Measurements from ENCODE around the gene PPP4C.

Gene PPP4C

GRCh38 chr16:30084096-30084815 lies 8.5 kb downstream of the PPP4C start:
- WGBS = 89% methylated on average over 18 of the region's 18 CpGs
- H3K9ac ChIP-seq (ENCODE audit: low read depth, low read length) = no peak overlapping the region
- no peak overlapping the region for H3K4me3 ChIP-seq (ENCODE audit: low read length)
- H3K27ac ChIP-seq (ENCODE audit: low read depth, low read length) = no peak overlapping the region
- H3K4me1 ChIP-seq (ENCODE audit: insufficient read depth, low read length) = no peaks in the 10 kb centered on the region
- H3K36me3 ChIP-seq (ENCODE audit: insufficient read depth, low read length) = peaks cover 66% of the 10 kb centered on the region
- no peaks in the 10 kb centered on the region for H3K27me3 ChIP-seq (ENCODE audit: insufficient read depth, low read length)
- no peaks in the 10 kb centered on the region for H3K9me3 ChIP-seq (ENCODE audit: insufficient read depth, low read depth, low read length)

DNA sequence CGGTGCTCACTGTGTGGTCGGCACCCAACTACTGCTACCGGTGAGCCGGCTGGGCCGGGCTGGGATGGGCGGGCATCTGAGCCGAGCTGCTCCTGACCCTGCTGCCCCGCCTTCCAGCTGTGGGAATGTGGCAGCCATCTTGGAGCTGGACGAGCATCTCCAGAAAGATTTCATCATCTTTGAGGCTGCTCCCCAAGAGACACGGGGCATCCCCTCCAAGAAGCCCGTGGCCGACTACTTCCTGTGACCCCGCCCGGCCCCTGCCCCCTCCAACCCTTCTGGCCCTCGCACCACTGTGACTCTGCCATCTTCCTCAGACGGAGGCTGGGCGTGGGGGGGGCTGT lies 9.0 kb downstream of the PPP4C start:
- 94% methylated on average over 17 of the region's 17 CpGs for WGBS
- peaks cover 60% of the 10 kb centered on the region for H3K36me3 ChIP-seq (ENCODE audit: insufficient read depth, low read length)
- no peak overlapping the region for H3K27ac ChIP-seq (ENCODE audit: low read depth, low read length)

DNA sequence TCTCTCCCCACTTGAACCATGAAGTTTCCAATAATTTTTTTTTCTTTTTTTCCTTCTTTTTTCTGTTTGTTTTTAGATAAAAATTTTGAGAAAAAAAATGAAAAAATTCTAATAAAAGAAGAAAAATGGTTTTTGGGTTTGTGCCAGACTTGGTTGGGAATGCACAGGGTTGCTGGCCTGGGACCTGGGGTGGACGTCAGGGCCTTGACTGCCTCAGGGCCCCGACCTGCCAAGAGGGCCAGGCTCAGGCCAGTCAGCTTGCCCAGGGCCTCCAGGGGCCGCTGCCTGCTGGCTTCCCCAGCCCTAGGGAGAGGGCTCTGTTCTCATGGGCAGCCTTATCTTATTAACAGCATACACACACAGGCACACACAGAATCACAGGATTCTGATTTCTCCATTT lies 9.5 kb downstream of the PPP4C start:
- no peaks in the 10 kb centered on the region for H3K9me3 ChIP-seq (ENCODE audit: insufficient read depth, low read depth, low read length)
- H3K4me3 ChIP-seq (ENCODE audit: low read length) = no peak overlapping the region
- no peaks in the 10 kb centered on the region for H3K4me1 ChIP-seq (ENCODE audit: insufficient read depth, low read length)
- H3K9ac ChIP-seq (ENCODE audit: low read depth, low read length) = no peak overlapping the region
- WGBS = 87% methylated on average over 3 of the region's 3 CpGs
- H3K27ac ChIP-seq (ENCODE audit: low read depth, low read length) = no peak overlapping the region
- peaks cover 56% of the 10 kb centered on the region for H3K36me3 ChIP-seq (ENCODE audit: insufficient read depth, low read length)
- H3K27me3 ChIP-seq (ENCODE audit: insufficient read depth, low read length) = no peaks in the 10 kb centered on the region

More for the DNA sequence above, 9.0 kb downstream of the PPP4C start:
- H3K4me1 ChIP-seq (ENCODE audit: insufficient read depth, low read length) = no peaks in the 10 kb centered on the region
- H3K27me3 ChIP-seq (ENCODE audit: insufficient read depth, low read length) = no peaks in the 10 kb centered on the region
- H3K9me3 ChIP-seq (ENCODE audit: insufficient read depth, low read depth, low read length) = no peaks in the 10 kb centered on the region
- H3K4me3 ChIP-seq (ENCODE audit: low read length) = no peak overlapping the region
- no peak overlapping the region for H3K9ac ChIP-seq (ENCODE audit: low read depth, low read length)

DNA sequence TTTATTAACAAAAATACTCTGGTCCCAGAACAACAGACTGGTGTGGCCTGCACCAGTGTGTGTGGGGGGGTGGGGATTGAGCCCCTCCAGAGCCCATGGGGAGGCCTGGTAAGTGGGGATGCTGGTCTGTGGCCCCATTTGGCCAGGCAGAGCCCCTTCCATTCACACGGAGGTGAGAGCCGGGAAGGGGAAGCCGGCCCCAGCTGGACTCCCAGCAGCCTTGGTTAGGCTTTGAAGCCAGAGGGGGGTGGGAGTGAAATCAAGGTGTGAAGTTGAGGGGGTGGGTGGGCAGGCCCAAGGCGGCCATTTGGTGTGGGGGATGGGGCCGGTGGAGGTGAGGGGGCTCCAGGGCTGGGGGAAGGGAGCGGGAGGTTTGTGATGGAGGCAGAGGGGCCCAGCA lies 10.0 kb downstream of the PPP4C start:
- no peaks in the 10 kb centered on the region for H3K4me1 ChIP-seq (ENCODE audit: insufficient read depth, low read length)
- peak overlapping the region; percentile 18; the same call in 1 of the 2 replicates for H3K27ac ChIP-seq (ENCODE audit: low read depth, low read length)
- no peak overlapping the region for H3K4me3 ChIP-seq (ENCODE audit: low read length)
- 59% methylated on average over 6 of the region's 6 CpGs for WGBS
- H3K27me3 ChIP-seq (ENCODE audit: insufficient read depth, low read length) = no peaks in the 10 kb centered on the region
- H3K36me3 ChIP-seq (ENCODE audit: insufficient read depth, low read length) = peaks cover 51% of the 10 kb centered on the region
- H3K9me3 ChIP-seq (ENCODE audit: insufficient read depth, low read depth, low read length) = no peaks in the 10 kb centered on the region
- H3K9ac ChIP-seq (ENCODE audit: low read depth, low read length) = no peak overlapping the region

- 93% methylated on average over 27 of the region's 27 CpGs for WGBS
- peaks cover 44% of the 10 kb centered on the region for H3K36me3 ChIP-seq (ENCODE audit: insufficient read depth, low read length)
- no peak overlapping the region for H3K9ac ChIP-seq (ENCODE audit: low read depth, low read length)
- H3K9me3 ChIP-seq (ENCODE audit: insufficient read depth, low read depth, low read length) = no peaks in the 10 kb centered on the region
- no peaks in the 10 kb centered on the region for H3K4me1 ChIP-seq (ENCODE audit: insufficient read depth, low read length)
- H3K27ac ChIP-seq (ENCODE audit: low read depth, low read length) = no peak overlapping the region
- no peaks in the 10 kb centered on the region for H3K27me3 ChIP-seq (ENCODE audit: insufficient read depth, low read length)
- H3K4me3 ChIP-seq (ENCODE audit: low read length) = no peak overlapping the region
These were observed 10.7 kb downstream of the PPP4C start for GRCh38 chr16:30086291-30087140.

GRCh38 chr16:30087181-30087898 lies 11.5 kb downstream of the PPP4C start:
- Histone ChIP-seq H3K36me3 (ENCODE audit: insufficient read depth, low read length) (peaks cover 39% of the 10 kb centered on the region), H3K9me3 (ENCODE audit: insufficient read depth, low read depth, low read length) (no peaks in the 10 kb centered on the region), H3K27ac (ENCODE audit: low read depth, low read length) (no peak overlapping the region), H3K27me3 (ENCODE audit: insufficient read depth, low read length) (no peaks in the 10 kb centered on the region), H3K9ac (ENCODE audit: low read depth, low read length) (no peak overlapping the region), H3K4me1 (ENCODE audit: insufficient read depth, low read length) (peaks cover 2% of the 10 kb centered on the region; the same call in 1 of the 2 replicates), H3K4me3 (ENCODE audit: low read length) (no peak overlapping the region)
- 91% methylated on average over 11 of the region's 11 CpGs for WGBS

- Histone ChIP-seq H3K36me3 (ENCODE audit: insufficient read depth, low read length) (peaks cover 29% of the 10 kb centered on the region), H3K27me3 (ENCODE audit: insufficient read depth, low read length) (no peaks in the 10 kb centered on the region), H3K4me3 (ENCODE audit: low read length) (no peak overlapping the region), H3K27ac (ENCODE audit: low read depth, low read length) (no peak overlapping the region), H3K4me1 (ENCODE audit: insufficient read depth, low read length) (peaks cover 3% of the 10 kb centered on the region; the same call in 1 of the 2 replicates), H3K9me3 (ENCODE audit: insufficient read depth, low read depth, low read length) (no peaks in the 10 kb centered on the region), H3K9ac (ENCODE audit: low read depth, low read length) (no peak overlapping the region)
- 89% methylated on average over 9 of the region's 10 CpGs for WGBS
These were observed 12.5 kb downstream of the PPP4C start for GRCh38 chr16:30088237-30088831.

DNA sequence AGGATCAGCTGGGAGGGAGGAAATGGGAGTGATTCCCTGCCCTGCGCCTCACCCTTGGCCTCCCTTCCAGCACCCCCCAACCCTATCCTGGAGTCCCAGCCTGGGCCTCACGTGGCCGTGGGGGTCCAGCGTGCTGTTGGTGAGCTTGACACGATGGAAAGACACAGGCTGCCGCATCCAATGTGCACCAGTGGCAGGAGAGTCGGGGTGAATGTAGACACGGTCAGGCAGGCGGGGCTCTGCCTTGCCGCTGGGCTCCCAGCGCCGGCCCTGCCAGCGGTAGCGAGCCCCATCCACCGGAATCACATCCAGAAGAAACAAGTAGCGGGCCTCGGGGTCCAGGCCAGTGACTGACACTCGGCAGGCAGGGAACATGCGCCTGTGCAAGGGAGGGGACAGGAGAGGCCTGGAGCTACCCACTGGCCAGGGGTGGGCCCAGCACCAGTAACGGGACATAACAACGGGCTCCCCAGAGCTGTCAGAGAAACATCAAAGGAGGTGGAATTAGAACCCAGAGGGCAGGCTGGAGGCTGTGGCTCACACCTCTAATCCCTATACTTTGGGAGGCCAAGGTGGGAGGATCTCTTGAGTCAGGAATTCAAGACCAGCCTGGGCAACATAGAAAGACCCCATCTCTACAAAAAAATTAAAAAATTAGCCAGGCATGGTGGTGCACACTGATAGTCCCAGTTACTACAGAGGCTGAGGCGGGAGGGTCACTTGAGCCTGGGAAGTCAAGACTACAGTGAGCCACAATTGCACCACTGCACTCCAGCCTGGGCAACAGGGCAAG lies 13.2 kb downstream of the PPP4C start:
- WGBS = 87% methylated on average over 22 of the region's 22 CpGs
- Histone ChIP-seq H3K9ac (ENCODE audit: low read depth, low read length) (no peak overlapping the region), H3K36me3 (ENCODE audit: insufficient read depth, low read length) (peaks cover 22% of the 10 kb centered on the region), H3K9me3 (ENCODE audit: insufficient read depth, low read depth, low read length) (no peaks in the 10 kb centered on the region), H3K27ac (ENCODE audit: low read depth, low read length) (no peak overlapping the region), H3K27me3 (ENCODE audit: insufficient read depth, low read length) (no peaks in the 10 kb centered on the region), H3K4me1 (ENCODE audit: insufficient read depth, low read length) (peaks cover 3% of the 10 kb centered on the region; the same call in 1 of the 2 replicates), H3K4me3 (ENCODE audit: low read length) (no peak overlapping the region)

DNA sequence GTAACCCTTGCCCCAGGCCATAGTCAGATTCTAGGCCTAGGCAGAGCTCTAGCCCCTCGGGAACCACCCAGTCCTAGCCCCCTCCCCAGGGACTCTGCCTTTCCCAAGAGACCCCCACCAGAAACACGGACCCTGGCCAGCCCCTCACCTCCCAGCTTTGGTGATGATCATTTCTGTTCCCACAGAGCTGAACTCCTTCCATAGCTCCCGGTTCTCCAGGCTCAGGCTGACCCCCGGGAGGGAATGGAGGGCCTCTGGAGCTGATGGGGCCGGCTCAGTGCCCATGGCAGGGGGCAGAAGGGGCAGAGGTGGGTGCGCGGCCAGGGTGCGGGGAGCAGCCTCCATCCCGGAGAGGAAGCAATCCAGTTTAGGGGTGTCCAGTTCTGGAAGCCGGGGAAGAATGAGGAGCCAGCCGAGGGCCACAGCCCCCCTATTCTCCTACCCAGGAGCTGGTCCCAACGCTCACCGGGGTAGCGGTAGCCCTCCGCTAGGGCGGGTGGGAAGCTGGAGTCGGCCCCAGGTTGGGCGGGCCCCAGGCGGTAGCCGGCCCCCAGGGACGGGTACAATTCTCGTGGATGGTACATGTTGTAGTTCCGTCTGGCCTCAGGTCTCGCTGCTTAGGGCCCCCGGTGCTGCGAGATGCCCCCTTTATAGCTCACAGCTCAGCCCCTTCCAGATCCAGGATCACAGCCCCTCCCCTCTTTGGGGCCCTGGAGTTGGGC lies 15.0 kb downstream of the PPP4C start:
- H3K36me3 ChIP-seq (ENCODE audit: insufficient read depth, low read length) = peaks cover 7% of the 10 kb centered on the region
- no peaks in the 10 kb centered on the region for H3K9me3 ChIP-seq (ENCODE audit: insufficient read depth, low read depth, low read length)
- peak overlapping the region; percentile 73 for H3K4me3 ChIP-seq (ENCODE audit: low read length)
- H3K27ac ChIP-seq (ENCODE audit: low read depth, low read length) = no peak overlapping the region
- H3K27me3 ChIP-seq (ENCODE audit: insufficient read depth, low read length) = no peaks in the 10 kb centered on the region
- H3K9ac ChIP-seq (ENCODE audit: low read depth, low read length) = no peak overlapping the region
- 76% methylated on average over 26 of the region's 26 CpGs for WGBS
- peaks cover 7% of the 10 kb centered on the region; the same call in 1 of the 2 replicates for H3K4me1 ChIP-seq (ENCODE audit: insufficient read depth, low read length)
